HG03354 (cell line): Measurements from ENCODE around the gene PCYT2.

ENCODE experiments used
- ATAC-seq: cut with Tn5 transposase; IDR thresholded peaks from one replicate; pipeline ENCODE4 v1.9.1; 2021; ENCODE audit warnings: mild to moderate bottlenecking; ENCODE audit not compliant: unreplicated experiment, poor library complexity, severe bottlenecking

The PCYT2 gene

DNA sequence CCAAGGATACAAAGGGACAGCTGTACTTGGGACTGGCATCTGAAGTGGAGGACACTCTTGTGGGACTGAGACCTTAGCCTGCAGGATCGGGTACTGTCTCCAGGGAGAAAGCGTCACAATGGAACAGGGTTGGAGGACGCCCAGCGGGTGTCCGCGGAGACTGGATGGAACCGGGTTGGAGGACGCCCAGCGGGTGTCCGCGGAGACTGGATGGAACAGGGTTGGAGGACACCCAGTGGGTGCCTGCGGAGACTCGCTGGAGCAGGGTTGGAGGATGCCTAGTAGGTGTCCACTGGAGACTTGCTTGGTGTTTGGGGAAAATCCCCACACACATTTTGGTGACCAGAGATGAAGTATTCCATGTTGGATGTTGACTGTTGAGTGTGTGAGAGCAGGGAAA lies 36.0 kb upstream of the PCYT2 start, which contains the start of gene MYADML2:
MYADML2 (minus strand) TSS at position 45 of the 400 bp plus-strand sequence. CDS start 5,492 bp downstream, outside the sequence.
- ATAC-seq, result no peak

DNA sequence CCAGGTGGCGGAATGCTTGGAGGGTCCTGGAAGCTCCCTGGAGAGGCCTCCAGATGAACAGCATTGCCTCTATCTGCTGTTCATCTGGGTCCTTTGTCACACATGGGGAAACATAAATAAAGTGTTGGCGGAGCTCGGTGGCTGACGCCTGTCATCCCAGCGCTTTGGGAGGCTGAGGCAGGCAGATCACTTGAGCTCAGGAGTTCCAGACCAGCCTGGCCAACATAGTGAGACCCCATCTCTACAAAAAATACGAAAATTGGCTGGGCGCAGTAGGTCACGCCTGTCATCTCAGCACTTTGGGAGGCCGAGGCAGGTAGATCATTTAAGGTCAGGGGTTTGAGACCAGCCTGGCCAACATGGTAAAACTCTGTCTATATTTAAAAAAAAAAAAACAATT lies 33.7 kb upstream of the PCYT2 start:
- no peak for ATAC-seq

DNA sequence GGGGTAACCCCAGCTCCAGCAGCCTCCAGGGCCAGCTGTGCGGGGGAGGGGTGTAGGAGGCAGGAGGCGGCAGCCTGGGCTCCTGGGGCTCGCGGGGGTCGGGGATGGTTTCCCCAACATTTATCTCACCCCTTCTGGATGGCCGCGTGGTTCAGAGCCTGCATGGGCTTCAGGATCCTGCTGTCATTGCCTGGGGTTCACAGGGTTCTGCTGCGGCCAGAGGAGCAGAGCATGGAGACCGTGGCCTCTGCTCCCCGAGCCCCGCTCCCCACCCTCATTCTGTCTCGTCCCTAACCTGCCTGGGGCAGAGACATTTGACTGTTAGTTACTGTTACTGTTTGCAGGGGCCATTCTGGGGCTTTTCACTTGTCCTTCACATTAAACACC lies 31.0 kb upstream of the PCYT2 start:
- ATAC-seq, result no peak

DNA sequence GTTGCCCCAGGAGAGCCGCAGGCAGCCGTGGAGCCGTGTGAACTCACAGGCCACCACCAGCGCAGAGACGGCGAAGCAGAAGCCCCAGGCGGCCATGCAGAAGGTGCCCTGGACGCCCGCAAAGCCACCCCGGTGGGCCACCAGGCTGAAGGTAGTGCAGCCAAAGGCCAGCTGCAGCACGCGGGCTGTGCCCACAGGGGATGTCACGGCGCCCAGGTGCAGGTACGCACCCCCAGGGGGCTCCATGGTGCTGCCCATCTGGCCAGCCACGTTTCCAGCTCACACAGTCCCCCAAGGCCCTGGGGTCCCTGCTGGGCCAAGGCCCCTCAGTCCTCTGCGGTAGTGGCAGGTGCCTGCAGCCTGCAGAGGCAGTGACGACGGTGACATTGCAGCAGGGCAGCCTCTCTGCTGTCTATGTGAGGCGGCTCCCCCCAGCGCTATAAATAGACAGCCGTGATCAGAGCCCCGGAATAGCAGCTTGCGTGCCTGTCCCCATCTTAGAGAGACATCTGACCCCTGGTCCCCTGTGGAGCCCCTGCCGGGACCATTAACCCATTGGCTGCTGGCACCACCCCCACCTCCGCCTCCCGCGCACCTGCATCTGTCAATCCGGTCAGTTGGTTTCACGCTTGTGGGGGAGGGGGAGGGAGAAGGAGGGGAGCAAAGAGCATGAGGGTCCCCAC lies 30.4 kb upstream of the PCYT2 start:
- ATAC-seq, result no peak

DNA sequence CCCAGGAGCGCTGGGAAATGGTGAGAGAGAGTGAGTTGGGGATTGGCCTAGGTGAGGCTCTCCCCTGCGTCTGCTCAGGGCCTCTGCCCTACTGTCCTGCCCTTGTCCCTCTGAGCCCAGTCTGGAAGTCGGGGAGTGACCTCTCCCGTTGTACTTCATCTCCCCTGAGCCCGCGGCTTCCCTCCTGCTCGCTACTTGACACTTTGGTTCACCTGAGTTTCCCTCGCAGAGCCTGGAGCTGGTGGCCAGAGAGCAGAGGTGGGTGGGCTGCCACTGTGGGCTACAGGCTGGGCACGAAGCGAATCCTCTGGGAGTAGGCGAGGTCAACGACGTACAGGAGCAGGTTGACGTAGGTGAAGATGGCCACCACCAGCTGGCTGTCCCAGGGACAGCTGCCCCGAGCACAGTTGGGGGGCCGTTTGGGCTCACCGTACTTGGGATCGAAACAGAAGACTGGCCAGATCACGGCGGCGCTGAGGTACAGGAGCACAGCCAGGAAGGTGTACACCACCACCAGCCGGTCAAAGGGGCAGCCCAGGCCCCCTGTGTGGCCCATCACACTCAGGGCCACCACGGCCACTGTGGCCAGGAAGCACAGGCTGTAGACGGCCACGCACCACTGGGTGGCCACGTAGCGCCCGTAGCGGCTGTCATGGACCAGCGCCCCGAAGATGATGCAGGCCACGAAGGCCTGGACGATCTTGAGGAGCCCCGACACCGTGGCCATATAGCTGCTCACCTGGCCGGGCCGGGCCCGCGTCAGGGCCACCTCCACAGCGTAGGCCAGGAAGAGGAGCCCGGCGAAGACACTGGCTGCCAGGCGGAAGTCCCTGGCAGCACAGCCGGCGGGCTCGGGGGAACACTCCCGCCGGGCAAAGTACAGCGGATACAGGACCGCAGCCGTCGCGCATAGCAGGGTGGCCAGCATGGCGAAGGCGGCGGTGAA lies 29.6 kb upstream of the PCYT2 start:
- ATAC-seq, result no peak

DNA sequence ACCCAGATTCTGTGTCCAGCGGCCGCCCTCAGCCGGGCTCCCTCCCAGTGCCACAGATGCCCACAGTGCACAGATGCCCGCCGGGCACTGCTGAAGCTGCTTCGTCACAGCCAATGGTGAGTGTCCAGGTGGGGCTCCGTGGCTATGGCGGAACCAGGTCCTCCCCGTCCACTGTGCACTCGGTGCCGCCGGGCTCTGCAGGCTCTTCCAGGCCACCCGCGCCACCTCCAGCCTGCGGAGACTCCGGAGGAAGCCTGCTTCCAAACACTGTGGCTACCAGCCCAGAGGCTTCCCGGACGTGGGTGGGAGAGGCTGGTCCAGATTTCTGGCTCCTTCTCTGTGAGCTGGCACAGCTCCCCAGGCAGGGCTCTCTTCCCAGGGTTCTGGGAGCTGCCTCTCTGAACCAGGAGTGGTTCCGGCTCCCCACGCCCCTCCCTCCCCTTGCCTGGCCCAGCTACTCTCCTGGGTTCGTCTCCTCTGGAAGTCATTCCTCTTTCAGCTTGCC lies 28.7 kb upstream of the PCYT2 start:
- no peak for ATAC-seq

DNA sequence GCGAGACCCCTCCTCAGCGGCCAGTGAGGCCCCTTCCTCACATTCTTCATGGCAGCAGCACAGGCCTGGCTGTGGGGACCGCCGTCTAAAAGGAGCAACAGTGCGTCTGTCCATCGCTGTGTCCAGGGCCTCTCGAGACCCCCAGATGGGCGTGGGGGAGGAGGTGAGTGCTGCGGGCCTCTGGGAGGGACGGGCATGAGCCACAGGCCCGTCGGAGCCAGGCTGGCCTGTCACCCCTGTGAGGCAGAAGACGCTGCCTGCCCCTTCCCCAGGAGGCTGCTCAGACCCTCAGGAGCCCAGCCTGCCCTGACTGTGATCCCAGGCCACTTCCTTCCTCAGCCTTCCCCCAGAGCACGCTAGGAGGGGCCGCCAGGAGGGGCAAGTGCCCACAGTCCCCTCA lies 28.0 kb upstream of the PCYT2 start:
- ATAC-seq, result no peak

DNA sequence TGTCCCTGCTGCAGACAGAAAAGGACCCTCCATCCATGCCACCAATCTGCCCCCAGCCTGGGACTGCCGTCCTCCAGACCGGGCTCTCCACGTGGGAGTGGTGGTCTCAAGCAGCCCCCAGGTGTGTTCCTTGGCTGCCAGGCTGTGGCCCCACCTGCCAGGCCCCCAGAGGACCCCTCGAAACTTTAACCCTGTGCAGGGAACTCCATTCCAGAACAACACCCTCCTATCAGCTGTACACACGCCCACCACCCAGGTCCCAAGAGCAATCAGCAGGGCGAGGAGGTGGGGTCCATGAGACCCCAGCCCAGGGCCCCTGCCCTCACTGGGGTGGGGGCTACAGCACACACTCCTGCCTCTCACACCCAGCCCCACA lies 24.5 kb upstream of the PCYT2 start:
- no peak for ATAC-seq

DNA sequence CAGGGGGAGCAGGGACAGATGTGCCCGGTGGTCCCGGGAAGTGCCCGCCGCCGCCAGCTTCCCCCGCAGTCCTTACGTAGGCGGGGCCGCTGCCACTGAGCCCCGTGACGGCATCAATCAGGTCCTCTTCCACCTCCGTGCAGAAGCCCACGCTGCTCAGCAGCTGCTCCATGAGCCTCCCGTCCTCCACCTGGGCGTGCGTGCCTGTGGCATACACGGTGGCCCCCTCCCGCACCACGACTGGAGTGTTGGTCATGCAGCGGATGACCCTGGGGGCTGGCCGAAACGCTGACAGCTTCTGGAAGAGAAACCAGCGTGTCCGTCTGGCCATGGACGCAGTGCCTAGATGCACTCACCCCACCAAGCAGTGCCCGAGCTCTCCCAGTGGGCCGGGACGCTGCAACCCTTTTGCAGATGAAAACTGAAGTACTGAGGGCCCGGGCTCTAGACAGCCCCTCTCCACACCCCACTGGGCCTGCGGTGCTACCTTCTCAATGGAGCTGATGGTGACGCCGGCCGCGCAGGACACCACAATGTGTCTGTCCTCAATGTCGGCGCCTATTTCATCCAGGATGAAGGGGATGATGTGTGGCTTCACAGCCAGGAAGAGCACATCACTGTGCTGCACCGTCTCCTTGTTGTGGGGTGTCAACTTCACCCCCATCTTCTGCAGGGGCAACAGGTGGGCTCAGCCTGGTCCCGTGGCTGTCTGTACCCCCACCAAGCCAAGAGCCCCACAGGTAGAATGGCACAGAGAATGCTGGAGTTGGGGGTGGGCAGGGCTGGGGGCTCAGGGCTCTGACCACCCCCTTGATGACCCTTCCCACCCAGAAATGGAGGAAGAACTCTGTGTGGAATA lies 23.9 kb upstream of the PCYT2 start:
- no peak for ATAC-seq

DNA sequence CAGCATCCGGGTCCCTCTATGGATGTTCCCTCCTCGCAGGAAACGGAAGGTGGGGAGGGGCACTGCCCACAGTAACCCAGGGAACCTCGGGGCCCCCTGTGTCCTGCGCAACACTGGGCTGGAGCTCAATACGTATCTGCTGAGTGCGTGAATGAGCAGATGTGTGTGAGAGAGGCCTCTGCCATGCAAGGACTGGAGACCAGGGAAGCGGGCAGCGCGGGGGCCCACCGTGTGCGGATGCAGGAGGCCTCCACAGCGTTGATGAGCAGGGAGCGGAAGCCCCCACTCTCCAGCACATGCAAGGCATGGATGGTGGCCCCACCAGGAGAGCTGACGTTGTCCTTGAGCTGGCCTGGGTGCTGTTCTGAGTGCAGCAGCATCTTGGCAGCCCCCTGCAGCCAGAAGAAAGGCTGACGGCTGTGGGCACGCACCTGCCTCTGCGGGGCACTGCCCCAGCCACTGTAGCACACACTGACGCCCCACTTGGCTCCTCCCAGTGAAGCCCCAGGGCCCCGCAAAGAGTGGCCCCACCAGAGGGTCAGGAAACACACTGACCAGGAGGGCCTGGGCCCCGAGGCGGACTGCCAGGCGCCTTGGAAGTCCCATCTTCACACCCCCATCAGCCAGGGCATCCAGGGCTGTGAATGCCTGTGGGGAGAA lies 23.0 kb upstream of the PCYT2 start:
- no peak for ATAC-seq

DNA sequence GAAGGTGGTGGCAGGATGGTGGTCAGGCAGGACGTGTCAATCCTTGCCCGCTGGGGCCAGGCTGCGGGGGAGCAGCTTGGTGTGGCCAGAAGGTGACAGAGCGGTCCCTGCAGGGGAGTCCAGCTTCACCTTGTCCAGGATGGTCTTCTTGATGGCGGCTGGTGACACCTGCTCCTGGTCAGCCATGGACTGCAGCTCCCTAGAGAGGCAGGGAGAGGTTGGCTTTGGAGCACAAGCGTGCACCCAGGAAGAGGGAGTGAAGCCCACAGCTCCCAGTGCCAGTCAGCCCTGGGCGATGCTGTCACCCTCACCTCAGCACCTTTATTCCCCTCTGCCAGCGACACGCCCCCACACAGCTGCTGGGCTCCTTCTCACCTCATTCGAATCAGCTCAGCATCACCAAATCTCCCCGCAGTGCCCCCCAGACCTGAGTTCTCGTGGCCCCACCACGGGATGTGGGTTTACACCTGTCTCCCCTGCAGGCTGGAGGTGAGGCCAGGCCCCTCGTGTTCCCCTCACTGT lies 22.0 kb upstream of the PCYT2 start:
- no peak for ATAC-seq

DNA sequence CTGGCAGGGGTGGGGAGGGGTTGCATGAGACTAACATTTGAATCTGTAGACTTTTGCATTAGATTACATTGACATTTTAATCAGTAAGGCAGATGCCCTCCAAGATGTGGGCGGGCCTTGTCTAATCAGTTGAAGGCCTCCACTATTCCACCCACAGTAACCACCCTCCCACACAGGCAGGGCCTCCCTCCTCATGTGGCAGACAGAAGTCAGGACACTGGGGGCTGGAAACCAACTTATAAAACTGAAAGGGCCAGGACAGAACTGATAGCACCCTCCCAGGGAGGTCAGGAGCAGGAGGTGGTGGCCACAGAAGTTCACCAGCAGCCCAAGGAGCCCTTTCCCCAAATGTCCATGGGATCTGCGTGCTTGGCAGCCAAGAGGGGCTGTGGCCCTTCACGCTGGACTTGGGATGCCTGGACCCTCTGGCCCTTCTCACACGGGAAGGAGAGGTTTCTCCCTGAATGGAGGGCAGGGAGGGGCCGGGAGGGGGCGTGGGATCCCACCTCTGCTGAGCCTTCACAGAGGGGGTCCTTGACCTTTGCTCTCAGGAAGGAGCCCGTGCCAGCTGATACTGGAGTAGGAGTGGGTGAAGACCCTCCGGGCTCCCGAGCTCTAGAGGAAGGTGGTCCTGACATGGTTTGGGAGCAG lies 21.3 kb upstream of the PCYT2 start:
- ATAC-seq, result no peak

DNA sequence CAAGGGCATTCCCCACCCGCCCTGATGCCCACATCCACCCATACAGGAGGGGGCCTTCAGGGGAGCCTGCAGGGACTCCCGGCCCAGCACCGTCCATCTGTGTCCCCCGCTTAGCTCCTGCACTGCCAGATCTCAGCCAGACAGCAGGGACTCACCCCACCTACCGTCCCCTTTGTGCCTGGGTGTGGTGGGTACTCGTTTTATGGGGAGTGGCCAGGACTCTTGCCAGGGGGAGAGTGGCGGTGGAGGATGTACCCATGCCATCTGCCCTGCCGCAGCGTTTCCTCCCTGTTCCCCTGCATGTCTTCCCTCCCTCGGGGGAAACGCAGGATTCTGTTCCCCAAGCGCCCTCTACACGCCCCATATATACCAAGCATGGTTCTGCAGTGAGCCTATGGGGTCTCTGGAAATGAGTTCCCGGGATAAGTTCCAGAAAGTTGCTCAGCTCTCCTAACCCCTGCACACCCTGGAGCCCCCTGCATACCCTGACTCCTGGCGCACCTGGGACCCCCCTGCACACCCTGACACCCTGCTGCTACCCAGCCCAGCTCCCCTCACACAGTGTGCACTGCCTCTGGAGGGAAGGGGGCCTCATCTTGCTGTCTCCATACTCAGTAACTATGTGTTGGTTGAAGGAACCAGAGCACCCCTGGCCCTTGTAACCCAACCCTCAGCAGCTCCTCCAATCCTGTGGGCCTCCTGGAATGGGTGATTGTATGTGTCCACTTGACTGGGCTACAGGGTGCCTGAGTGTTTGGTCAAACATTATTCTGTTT lies 20.5 kb upstream of the PCYT2 start:
- ATAC-seq, result no peak

DNA sequence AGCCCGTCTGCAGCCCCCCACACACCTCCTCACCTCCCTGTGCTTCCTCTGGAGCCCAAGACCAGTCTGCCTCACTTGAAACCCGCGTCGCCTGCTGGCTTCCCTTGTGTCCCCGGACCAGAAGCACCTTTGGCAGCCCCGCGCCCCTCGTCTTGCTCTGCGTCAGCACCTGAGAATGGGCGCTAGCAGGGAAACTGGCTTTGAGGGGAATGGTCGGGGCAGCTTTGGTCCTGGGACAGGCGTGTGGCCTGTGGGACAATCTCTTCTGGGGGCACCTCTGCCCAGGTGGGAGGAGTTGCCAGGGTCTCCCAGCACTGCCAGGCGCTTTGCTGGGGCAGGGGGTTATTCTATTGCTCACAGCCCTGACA lies 20.0 kb upstream of the PCYT2 start:
- no peak for ATAC-seq

DNA sequence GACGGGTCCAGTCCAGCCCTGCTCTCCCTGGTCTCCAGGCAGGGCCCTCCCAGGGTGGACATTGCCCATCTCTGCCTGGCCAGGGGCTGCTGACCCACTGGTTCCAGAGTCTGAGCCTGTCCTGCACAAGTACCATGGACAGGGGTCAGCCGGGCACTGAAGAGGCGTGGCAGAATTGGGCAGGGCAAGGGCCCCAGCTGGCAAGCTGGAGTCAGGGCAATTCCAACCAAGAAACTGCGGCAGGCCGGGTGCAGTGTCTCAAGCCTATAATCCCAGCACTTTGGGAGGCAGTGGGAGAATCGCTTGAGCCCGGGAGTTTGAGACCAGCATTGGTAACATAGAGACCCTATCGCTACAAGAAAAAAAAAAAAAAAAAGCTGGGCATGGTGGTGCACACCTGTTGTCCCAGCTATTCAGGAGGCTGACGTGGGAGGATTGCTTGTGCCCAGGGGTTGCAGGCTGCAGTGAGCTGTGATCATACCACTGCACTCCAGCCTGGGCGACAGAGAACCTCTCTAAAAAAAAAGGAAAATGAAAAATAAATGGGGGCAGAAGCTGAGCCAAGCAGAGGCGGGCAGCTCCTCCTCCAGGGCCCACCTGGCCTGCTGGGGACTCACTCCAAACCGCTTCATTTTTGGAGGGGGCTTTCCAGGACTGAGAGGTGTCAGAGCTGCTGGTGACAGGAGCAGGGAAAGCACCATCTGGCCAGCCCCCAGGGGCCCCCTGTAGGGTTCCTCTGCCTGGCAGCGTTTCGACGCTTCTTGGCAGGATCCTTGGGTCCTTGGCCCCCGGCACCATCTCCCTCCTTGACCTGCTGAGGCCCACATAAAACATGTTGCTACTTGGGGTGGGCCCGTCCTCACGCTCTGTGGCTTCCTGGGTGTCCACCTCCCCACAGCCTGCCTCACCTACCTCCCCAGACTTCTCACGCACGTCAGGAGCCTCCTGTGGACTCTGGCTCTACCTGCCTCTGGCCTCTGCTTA lies 19.2 kb upstream of the PCYT2 start:
- no peak for ATAC-seq

DNA sequence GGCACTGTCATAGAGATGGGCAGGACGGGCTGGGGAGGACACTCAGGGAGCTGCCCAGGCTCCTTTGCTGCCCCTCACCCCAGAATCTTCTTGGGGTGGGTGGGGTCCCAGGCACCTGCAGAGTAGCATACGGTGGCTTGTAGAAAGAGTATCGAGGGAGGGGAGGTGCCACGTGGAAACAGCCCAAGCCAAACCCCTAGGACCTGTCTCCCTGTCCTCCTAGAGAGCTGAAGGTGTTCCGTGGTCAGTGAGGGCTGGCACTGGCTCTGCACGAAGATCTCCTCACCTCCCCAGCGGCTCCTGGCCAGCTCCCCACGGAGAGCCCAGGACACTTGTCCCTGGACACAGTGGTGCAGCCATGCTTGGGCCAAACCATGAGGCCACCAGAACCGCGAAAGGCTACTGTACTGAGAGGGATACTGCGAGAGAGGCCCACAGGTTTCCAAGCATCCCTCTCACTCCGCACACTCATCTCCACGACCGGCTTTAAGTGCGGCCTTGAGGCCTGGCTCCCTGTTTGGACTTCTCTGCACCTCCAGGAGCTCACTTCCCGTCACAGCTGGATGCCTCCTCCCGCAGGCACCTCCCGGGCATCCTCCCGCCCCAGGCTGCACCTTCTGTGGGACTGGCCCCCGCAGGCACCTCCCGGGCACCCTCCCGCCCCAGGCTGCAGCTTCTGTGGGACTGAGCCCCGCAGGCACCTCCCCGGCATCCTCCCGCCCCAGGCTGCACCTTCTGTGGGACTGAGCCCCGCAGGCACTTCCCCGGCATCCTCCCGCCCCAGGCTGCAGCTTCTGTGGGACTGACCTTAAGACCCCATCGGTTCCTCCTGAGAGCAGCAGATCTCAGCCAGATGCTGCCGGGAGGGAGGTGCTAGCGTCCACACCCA lies 18.3 kb upstream of the PCYT2 start:
- ATAC-seq, result no peak
